GM18909 (cell line): Measurements from ENCODE around the gene MORC2.

Experiments
- ATAC-seq: cut with Tn5 transposase; IDR thresholded peaks from one replicate; pipeline ENCODE4 v1.9.1; 2021; ENCODE audit warnings: mild to moderate bottlenecking; ENCODE audit not compliant: unreplicated experiment, poor library complexity

MORC2 gene

GRCh38 chr22:30876915-30877553 lies 91.5 kb downstream of the MORC2 start:
- no peak for ATAC-seq

DNA sequence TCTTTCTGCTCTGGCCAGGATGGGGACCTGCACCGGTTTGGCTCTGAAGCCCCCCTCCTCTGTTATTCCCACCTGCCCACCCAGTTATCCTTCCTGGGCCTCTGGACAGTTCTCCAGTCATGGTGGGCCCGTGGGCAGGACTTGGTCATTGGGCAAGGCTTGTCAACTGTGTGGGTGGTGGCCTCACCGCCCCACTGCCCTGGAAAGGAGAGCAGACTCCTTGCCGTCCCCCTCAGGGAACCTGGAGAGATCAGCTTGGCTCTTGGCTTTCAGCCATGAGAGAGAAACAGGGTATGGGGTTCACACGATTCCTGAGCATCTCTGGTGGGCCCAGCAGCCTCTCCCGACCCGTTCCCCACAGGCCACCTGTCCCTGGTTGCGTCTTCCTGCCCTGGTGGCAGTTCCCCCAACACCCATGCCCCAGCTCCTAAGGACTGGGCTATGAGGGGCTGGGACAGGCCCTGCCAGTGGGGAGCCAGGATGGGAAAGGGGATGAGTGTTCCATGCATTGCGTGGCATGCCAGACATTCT lies 92.3 kb downstream of the MORC2 start:
- no peak for ATAC-seq

DNA sequence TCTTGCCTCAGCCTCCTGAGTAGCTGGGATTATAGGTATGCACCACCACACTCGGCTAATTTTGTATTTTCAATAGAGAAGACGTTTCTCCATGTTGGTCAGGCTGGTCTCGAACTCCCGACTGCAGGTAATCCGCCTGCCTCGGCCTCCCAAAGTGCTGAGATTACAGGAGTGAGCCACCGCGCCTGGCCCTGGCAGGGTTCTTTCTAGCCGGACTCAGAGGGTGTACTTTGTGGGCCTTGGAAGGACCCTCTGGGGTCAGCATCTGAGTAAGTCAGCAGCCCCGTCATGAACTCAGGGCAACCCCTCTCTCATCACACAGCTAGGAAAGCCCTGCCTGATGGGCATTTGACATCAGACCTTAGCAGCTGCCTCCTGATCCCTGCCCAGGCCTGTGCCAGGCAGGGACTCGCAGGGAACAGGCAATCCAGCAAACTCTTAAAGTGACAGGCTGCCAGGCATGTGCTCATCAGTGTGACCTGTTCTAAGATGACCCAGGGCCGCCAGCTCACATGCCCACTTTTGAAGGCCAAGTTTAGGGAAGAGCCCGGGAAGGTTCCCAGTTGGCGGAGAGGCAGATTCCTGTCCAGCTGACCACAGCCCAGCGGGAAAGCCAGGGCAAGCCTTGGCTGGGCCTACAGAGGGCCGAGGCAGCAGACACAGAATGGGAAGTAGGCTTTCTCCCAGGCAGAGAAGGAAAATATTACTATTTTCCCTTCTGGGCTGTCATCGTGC lies 92.9 kb downstream of the MORC2 start:
- ATAC-seq, result no peak
